ENCODE results near the gene TGFA. TPM values are rescaled to one million over a fixed set of nuclear protein-coding genes. Genes with fewer than 3 reads are reported as not detected.

The TGFA gene
- total RNA-seq, 1 donor from 2014 or later: 9.1 TPM

GRCh38 chr2:70510313-70510712 is 43.3 kb downstream of the TGFA start:
- no peaks in the 10 kb centered on the region for H3K4me1 ChIP-seq
- H3K27ac ChIP-seq: no peak overlapping the region
- DNase-seq (no peak), ATAC-seq (peak; percentile 79)
- H3K36me3 ChIP-seq: no peaks in the 10 kb centered on the region
- TF ChIP-seq CTCF (IDR thresholded peaks at IDR 0.05): no peak
- H3K4me3 ChIP-seq: no peak overlapping the region
- H3K27me3 ChIP-seq: no peaks in the 10 kb centered on the region
- H3K9me3 ChIP-seq: no peaks in the 10 kb centered on the region
- intact Hi-C loops (cut with DNase I): no loop called here

- no peak overlapping the region for H3K4me3 ChIP-seq
- peak; percentile 47 for ATAC-seq
- TF ChIP-seq CTCF (IDR thresholded peaks at IDR 0.05): no peak
- H3K27ac ChIP-seq: no peak overlapping the region
- H3K27me3 ChIP-seq: no peaks in the 10 kb centered on the region
- H3K36me3 ChIP-seq: no peaks in the 10 kb centered on the region
- DNase-seq: no peak
- H3K9me3 ChIP-seq: no peaks in the 10 kb centered on the region
- H3K4me1 ChIP-seq: no peaks in the 10 kb centered on the region
- intact Hi-C loops (cut with DNase I): no loop called here
Measured at GRCh38 chr2:70509565-70509964, 44.1 kb downstream of the TGFA start.

GRCh38 chr2:70508711-70509462 is 44.7 kb downstream of the TGFA start:
- ATAC-seq (no peak), DNase-seq (no peak)
- no peak overlapping the region for H3K27ac ChIP-seq
- H3K4me3 ChIP-seq: no peak overlapping the region
- intact Hi-C loops (cut with DNase I): no loop called here
- no peaks in the 10 kb centered on the region for H3K27me3 ChIP-seq
- H3K4me1 ChIP-seq: no peaks in the 10 kb centered on the region
- no peaks in the 10 kb centered on the region for H3K9me3 ChIP-seq
- TF ChIP-seq CTCF (IDR thresholded peaks at IDR 0.05): no peak
- H3K36me3 ChIP-seq: no peaks in the 10 kb centered on the region

- TF ChIP-seq CTCF (IDR thresholded peaks at IDR 0.05): no peak
- no peaks in the 10 kb centered on the region for H3K36me3 ChIP-seq
- intact Hi-C loops (cut with DNase I): no loop called here
Measured at GRCh38 chr2:70505613-70506391, 47.8 kb downstream of the TGFA start.

GRCh38 chr2:70504750-70505149 is 48.9 kb downstream of the TGFA start:
- Histone ChIP-seq H3K9me3 (no peaks in the 10 kb centered on the region), H3K36me3 (no peaks in the 10 kb centered on the region), H3K4me3 (no peak overlapping the region), H3K27me3 (peaks cover 2% of the 10 kb centered on the region), H3K27ac (no peak overlapping the region), H3K4me1 (no peaks in the 10 kb centered on the region)
- no peak for ATAC-seq
- intact Hi-C loops (cut with DNase I): no loop called here
- no peak for DNase-seq
- TF ChIP-seq CTCF (IDR thresholded peaks at IDR 0.05): no peak

More at GRCh38 chr2:70505613-70506391, 47.8 kb downstream of the TGFA start:
- ATAC-seq (no peak), DNase-seq (no peak)
- Histone ChIP-seq H3K4me1 (no peaks in the 10 kb centered on the region), H3K4me3 (no peak overlapping the region), H3K27me3 (peaks cover 2% of the 10 kb centered on the region), H3K27ac (no peak overlapping the region), H3K9me3 (no peaks in the 10 kb centered on the region)
